Activated CD8-positive, alpha-beta memory T cell treated with anti-CD3 and anti-CD28 coated beads for 36 hours (primary cell): ENCODE data around the gene SOCS1. TPM values are rescaled to one million over a fixed set of nuclear protein-coding genes. Genes with fewer than 3 reads are reported as not detected.
"Not testable (repeated sequence)": the region's sequence is repeated elsewhere in the genome, so short reads cannot be mapped to it uniquely, and the experiment has no call there.

Experiments
- CTCF ChIA-PET: fragments of 350-600 bp; sonication (Branson Sonifier 250); formaldehyde crosslinking; loops from one replicate; lab custom pipeline; 2021; ENCODE audit warnings: antibody characterized with exemption; lab: Charles Lee
- POLR2A ChIA-PET: fragments of 350-600 bp; sonication (Branson Sonifier 250); formaldehyde crosslinking; loops from one replicate; lab custom pipeline; 2021; ENCODE audit warnings: antibody characterized with exemption; lab: Charles Lee
- total RNA-seq, 2 experiments: library from RNA; stranded (reverse); gene quantifications; one replicate each; pipeline ENCODE4 v1.2.3, GENCODE V29; 2021

Gene SOCS1
- total RNA-seq, 2 experiments from 2014 or later = 107 to 111 TPM

GRCh38 chr16:11290102-11290893 lies 34.3 kb upstream of the SOCS1 start:
- CTCF ChIA-PET = no interaction called here
- POLR2A ChIA-PET = no interaction called here

GRCh38 chr16:11289696-11290095 lies 33.7 kb upstream of the SOCS1 start:
- POLR2A ChIA-PET, CTCF ChIA-PET: not testable (repeated sequence)

- ChIA-PET CTCF (interaction anchor here (0.6 to 0.8 kb wide), 2 partner anchors 14 to 31 kb away, joined by 3 read pairs; no protein-coding TSS in a partner anchor), POLR2A (no interaction called here)
Measured at GRCh38 chr16:11289202-11289601, 33.2 kb upstream of the SOCS1 start.

GRCh38 chr16:11285842-11286241 lies 29.8 kb upstream of the SOCS1 start:
- CTCF ChIA-PET = interaction anchor here (0.5 to 1.9 kb wide), 6 partner anchors 12 to 321 kb away, joined by 3 to 8 read pairs (median 3); no protein-coding TSS in a partner anchor
- POLR2A ChIA-PET = no interaction called here

- ChIA-PET POLR2A (no interaction called here), CTCF (no interaction called here)
Measured at GRCh38 chr16:11283820-11284248, 27.8 kb upstream of the SOCS1 start.

- CTCF ChIA-PET = interaction anchor here (0.6 to 1.3 kb wide), 3 partner anchors 11 to 91 kb away, joined by 3 to 5 read pairs (median 4); no protein-coding TSS in a partner anchor
- POLR2A ChIA-PET = no interaction called here
Measured at GRCh38 chr16:11280616-11281522, 24.9 kb upstream of the SOCS1 start, which contains the start of gene PRM1. Gene PRM1 (minus strand): TSS chr16:11281330. CDS start chr16:11281238, 92 bp downstream.

DNA sequence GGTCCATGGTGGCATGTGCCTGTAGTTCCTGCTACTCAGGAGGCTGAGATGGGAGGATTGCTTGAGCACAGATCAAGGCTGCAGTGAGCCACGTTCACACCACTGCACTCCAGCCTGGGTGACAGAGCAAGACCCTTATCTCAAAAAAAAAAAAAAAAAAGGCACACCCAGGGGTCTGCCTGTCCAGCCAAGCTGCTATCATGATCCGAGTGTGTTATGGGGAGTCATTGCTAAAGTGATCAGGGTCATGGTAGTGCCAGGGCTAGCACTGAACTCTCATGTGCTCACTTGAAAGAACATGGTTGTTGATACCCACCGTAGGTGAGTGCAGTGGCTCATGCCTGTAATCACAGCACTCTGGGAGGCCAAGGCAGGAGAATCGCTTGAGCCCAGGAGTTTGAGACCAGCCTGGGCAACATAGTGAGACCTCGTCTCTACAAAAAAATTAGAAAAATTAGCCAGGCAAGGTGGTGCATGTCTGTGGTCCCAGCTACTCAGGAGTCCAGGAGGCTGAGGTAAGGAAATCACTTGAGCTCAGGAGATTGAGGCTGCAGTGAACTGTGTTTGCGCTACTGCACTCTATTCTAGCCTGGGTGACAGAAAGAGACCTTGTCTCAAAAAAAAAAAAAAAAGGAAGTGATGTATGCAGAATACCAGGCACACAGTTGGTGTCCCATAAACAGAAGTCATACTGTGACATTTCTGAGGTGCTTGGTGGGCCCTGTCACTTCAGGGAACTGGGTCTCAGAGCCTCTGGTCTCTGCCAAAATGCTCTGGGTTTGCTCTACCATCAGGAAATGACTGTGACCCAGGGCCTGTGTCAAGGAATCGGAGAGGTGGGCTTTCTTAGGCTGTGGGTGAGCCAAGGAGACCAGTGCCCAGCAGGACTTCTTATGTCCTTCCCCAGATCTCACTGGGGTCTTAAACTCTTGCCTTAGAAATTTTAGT lies 23.0 kb upstream of the SOCS1 start:
- POLR2A ChIA-PET = no interaction called here

GRCh38 chr16:11277607-11278337 lies 21.8 kb upstream of the SOCS1 start:
- POLR2A ChIA-PET = no interaction called here

More for the DNA sequence above, 23.0 kb upstream of the SOCS1 start:
- CTCF ChIA-PET = interaction anchor here (1.0 to 1.3 kb wide), 2 partner anchors 15 to 93 kb away, joined by 3 to 4 read pairs; no protein-coding TSS in a partner anchor

DNA sequence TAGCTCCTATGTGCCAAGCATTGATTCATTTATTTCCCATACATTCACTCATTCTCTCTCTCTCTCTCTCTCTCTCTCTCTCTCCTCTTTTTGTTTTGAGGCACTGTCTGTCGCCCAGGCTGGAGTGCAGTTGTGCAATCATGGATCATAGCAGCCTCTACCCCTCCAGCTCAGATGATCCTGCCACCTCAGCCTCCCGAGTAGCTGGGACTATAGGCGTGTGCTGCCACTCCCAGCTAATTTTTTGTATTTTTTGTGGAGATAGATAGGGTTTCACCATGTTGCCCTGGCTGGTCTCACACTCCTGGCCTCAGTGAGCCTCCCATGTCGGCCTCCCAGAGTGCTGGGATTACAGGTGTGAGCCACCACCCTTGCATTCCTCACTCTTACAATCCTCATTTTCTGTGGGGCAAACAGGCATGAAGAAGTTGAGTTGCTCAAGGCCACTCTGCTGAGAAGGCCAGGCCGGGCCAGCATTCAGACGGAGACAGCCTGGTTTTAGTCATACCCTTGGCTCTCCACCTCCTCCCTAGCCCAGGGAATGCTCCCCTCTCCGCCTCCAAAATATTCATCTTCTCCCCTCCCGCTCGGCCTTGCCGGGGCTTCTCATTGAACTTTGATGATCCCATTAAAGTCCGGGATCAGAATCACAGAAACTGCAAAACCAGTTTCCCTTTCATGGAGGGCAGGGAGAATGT lies 21.0 kb upstream of the SOCS1 start:
- ChIA-PET POLR2A (interaction anchor here (0.7 kb wide), 1 partner anchor 420 kb away, joined by 3 read pairs; no protein-coding TSS in a partner anchor), CTCF (no interaction called here)

More at GRCh38 chr16:11277607-11278337, 21.8 kb upstream of the SOCS1 start:
- CTCF ChIA-PET = no interaction called here

- POLR2A ChIA-PET = interaction anchor here (0.7 kb wide), 1 partner anchor 420 kb away, joined by 3 read pairs; no protein-coding TSS in a partner anchor
- CTCF ChIA-PET = no interaction called here
Measured at GRCh38 chr16:11276143-11276895, 20.3 kb upstream of the SOCS1 start, which contains the start of gene PRM2. Gene PRM2 (minus strand): TSS chr16:11276480. CDS start chr16:11276370, 110 bp downstream.

DNA sequence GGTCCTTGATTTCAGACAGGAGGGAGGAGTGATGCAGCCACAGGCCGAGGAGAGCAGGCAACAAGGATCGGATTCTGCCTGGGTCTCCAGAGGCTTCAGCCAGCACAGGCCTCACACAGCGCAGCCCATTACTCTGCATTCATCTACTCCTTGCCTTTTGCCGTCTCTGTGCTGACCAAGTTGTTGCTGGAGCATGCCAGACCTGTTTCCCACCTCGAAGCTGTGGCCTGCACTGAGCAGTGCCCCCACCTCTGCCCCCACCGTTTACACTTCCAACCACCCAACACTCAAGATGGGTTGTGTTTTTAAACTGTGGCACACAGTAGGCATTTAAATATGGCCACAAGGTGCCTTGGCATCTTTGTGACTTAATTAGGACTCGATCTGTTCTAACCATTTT lies 19.0 kb upstream of the SOCS1 start:
- ChIA-PET CTCF (interaction anchor here (0.6 kb wide), 1 partner anchor 14 kb away, joined by 3 read pairs; no protein-coding TSS in a partner anchor), POLR2A (no interaction called here)

- ChIA-PET CTCF (interaction anchor here (1.0 kb wide), 1 partner anchor 302 kb away, joined by 3 read pairs; no protein-coding TSS in a partner anchor), POLR2A (interaction anchor here (0.6 kb wide), 1 partner anchor 49 kb away, joined by 3 read pairs; no protein-coding TSS in a partner anchor)
Measured at GRCh38 chr16:11273721-11274324, 17.8 kb upstream of the SOCS1 start.

DNA sequence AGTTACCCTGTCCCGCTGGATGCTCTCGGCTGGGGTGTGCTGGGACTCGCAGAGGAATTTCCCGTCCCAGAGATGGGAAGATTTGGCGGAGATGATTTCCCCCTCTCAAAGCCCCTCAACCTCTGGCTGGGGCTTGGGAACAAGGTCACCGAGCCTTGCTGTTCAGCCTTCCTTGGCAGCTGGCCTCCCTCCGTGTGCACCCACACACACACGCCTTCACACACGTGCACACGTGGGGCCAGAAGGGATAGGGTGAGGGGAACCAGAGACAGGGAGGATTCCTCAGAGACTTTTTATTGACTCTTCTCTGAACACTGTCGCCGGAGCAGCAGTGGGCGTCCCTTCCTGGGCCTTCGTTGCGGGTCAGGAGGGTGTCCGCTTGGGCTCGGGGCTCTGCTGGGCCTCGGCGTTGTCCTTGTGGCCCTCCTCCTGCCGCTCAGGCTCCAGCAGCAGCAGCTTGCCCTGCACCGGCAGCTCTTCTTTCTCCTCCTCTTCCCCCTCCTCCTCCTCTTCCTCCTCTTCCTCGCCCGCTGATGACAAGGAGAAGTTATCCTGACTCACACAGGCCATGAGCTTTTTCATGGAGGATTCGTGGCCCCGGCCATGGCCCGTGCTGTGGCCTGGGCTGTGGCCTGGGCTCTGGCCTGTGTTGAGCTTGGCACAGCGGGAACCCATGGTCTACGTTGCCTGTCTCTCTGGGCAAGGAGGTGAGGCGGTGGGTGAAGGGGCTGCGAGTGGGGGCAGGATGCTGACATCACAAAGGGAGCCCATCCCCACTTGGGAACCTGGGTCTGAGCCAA lies 17.1 kb upstream of the SOCS1 start, which contains the start of gene PRM3:
Gene PRM3, minus strand, starts transcription at position 709 of the 800 bp plus-strand sequence. Its CDS starts 34 bp downstream, at position 675.
- ChIA-PET POLR2A (no interaction called here), CTCF (interaction anchor here (0.6 kb wide), 1 partner anchor 22 kb away, joined by 3 read pairs; no protein-coding TSS in a partner anchor)

DNA sequence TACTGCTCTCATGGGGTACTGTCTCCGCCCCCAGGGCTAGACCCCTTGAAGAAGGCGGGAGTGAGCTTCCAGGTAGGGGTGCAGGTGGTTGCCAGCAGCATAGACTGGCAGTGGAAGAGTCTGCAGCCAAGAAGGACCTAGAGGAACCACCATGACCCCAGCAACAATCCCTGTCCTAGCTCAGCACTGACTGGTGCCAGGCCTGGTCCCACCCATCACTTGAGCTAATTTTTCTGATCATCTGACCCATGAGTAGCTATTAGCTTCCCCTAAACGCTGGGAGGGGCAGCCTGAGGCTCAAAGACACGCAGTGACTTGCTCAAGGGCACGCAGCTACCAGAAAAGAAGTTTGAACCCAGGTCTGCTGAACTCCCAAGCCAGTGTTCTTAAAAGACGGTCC lies 16.5 kb upstream of the SOCS1 start:
- POLR2A ChIA-PET = no interaction called here
- CTCF ChIA-PET = no interaction called here

DNA sequence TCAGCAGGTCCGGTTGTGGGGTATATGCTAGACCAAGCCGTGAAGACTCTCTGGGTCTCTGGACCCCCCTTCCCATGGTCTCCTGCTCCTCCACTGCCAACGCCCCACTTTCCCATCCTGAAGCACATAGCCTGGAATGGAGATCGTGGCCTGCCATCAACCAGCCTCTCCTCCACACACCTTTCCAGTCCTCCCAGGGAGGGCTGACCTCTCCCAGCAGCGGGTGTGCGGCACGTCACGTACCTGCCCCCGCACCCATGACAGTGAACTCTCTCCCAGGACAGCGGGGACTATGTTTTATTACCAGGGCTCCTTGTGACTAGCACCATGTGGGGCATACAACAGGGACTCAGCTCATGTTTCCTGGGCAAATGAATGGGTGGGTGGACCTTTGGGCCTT lies 15.6 kb upstream of the SOCS1 start:
- ChIA-PET CTCF (no interaction called here), POLR2A (no interaction called here)
